Measurements from ENCODE around the gene PAGR1. TPM values are rescaled to one million over a fixed set of nuclear protein-coding genes. Genes with fewer than 3 reads are reported as not detected.

Gene PAGR1
- total and polyA plus RNA-seq, 2 of the 13 experiments (the other 11 are each of a cell fraction or from before 2014, with no cell fraction given): 9.8 to 66.4 TPM

DNA sequence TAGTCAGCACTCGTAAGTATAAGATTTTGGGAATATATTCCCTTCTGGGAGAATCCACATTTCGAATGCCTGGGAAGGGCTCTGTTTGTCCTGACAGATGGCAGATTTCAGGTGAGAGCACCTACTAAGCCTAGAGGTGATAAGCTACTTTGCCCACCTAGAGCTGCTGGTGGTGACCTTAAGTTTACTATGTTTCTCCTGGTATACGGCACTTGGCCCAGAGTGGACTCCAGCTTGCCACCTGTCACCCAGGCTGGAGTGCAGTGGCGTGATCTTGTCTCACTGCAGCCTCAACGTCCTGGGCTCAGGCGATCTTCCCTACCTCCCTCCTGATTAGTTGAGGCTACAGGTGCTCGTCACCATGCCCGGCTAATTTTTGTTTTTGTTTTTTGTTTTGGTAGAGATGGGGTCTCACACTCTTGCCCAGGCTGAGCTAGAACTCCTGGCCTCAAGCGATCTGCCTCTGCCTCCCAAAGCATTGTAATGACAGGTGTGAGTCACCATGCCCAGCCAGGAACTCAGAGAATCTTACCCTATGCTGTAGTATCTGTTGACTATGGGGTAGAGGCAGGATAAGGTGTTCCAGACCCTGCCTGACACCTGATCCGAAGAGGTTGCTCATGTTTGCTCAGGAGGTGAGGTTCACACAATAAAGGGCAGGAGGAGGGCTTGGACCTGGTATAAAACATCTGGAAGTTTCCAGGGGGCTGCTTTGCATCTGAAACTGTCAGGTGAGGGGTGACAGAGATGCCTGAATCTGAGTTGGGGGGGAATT is 38.2 kb upstream of the PAGR1 start, which contains the start of gene ZG16:
ZG16 (plus strand) TSS at position 681 of the 775 bp plus-strand sequence. CDS start 1,011 bp downstream, outside the sequence.
- H3K27me3 ChIP-seq (ENCODE audit: control insufficient read depth in 1 of 2, insufficient read depth in 2 of 2, low read length in 2 of 2): peaks cover 2 to 30% of the 10 kb centered on the region in 2 experiments
- peak; percentile 34 for FAIRE-seq
- H3K27ac ChIP-seq (ENCODE audit: extremely low read length, insufficient read depth, low read length): no peak within 1 kb of the TSS
- no peak within 1 kb of the TSS for H3K9ac ChIP-seq (ENCODE audit: insufficient read depth, low read depth, low read length)
- no peak within 1 kb of the TSS for H2AFZ ChIP-seq (ENCODE audit: low read length)
- no peak for ATAC-seq
- peaks cover 53% of the 10 kb centered on the region for H3K4me1 ChIP-seq (ENCODE audit: insufficient read depth, low read length)
- no peaks in the 10 kb centered on the region for H3K9me3 ChIP-seq (ENCODE audit: low read length)
- H3K79me2 ChIP-seq (ENCODE audit: insufficient read depth, low read length): no peaks in the 10 kb centered on the region
- BruUV-seq (replicated peaks): no TSS peak
- DNase-seq (ENCODE audit: low spot score): no peak
- H3K4me3 ChIP-seq (replicated peaks in 1 of 3; ENCODE audit: insufficient read depth in 1 of 3, low read depth in 2 of 3, low read length in 3 of 3): no peak within 1 kb of the TSS
- WGBS (ENCODE audit: low lambda C conversion rate): 54% methylated on average over 8 of the region's 10 CpGs
- intact Hi-C loops (cut with micrococcal nuclease; ENCODE audit: unreplicated experiment) (no loop called here), in situ Hi-C loops (cut with HindIII; ENCODE audit: extremely low pct_ligation_motif_present, low pct_unique_long_range_greater_than_20kb) (no loop called here)
- ChIA-PET CTCF (ENCODE audit: low intra/inter-chr PET ratio, low total read pairs) (no interaction called here), POLR2A (interaction anchor here (2.8 kb wide), 1 partner anchor 13 kb away, joined by 10 read pairs; the partner anchor contains the start of gene KIF22)
- peak within 1 kb of the TSS; percentile 8; the same call in 1 of the 2 replicates for H3K4me2 ChIP-seq (ENCODE audit: low read depth, low read length)
- TF ChIP-seq ZNF121 (CRISPR knock-in tag; IDR thresholded peaks at IDR 0.05) (0 out of 2 replicates have a peak, but pooled peaks have one; percentile 19), ZNF460 (CRISPR knock-in tag; IDR thresholded peaks at IDR 0.05; ENCODE audit: borderline replicate concordance) (peak; percentile 20; the same call in 1 of the 2 replicates), ZNF589 (CRISPR knock-in tag; conservative IDR thresholded peaks at IDR 0.05) (no peak)
- no peaks in the 10 kb centered on the region for H4K20me1 ChIP-seq (ENCODE audit: insufficient read depth, low read length)
- no peaks in the 10 kb centered on the region for H3K36me3 ChIP-seq (replicated peaks in 1 of 2; ENCODE audit: control insufficient read depth in 1 of 2, insufficient read depth in 2 of 2, low read length in 2 of 2)

- ChIA-PET POLR2A (interaction anchor here (2.8 kb wide), 1 partner anchor 11 kb away, joined by 10 read pairs; the partner anchor contains the start of gene KIF22), CTCF (ENCODE audit: low intra/inter-chr PET ratio, low total read pairs) (no interaction called here)
- Histone ChIP-seq H3K36me3 (replicated peaks in 1 of 2; ENCODE audit: control insufficient read depth in 1 of 2, insufficient read depth in 2 of 2, low read length in 2 of 2) (no peaks in the 10 kb centered on the region), H3K79me2 (ENCODE audit: insufficient read depth, low read length) (no peaks in the 10 kb centered on the region), H3K27ac (ENCODE audit: extremely low read length, insufficient read depth, low read length) (no peak overlapping the region), H2AFZ (ENCODE audit: low read length) (no peak overlapping the region), H3K9me3 (ENCODE audit: low read length) (no peaks in the 10 kb centered on the region), H3K4me1 (ENCODE audit: insufficient read depth, low read length) (peaks cover 51% of the 10 kb centered on the region), H3K9ac (ENCODE audit: insufficient read depth, low read depth, low read length) (no peak overlapping the region), H3K27me3 (ENCODE audit: control insufficient read depth in 1 of 2, insufficient read depth in 2 of 2, low read length in 2 of 2) (peaks cover 2 to 30% of the 10 kb centered on the region in 2 experiments; a peak in 4 of 5 replicates), H3K4me2 (ENCODE audit: low read depth, low read length) (peak overlapping the region; percentile 8; the same call in 1 of the 2 replicates), H4K20me1 (ENCODE audit: insufficient read depth, low read length) (no peaks in the 10 kb centered on the region), H3K4me3 (replicated peaks in 1 of 3; ENCODE audit: insufficient read depth in 1 of 3, low read depth in 2 of 3, low read length in 3 of 3) (no peak overlapping the region)
- FAIRE-seq: peak; percentile 28
- peak; percentile 82 for ATAC-seq
- 5% methylated on average over 10 of the region's 10 CpGs for WGBS (ENCODE audit: low lambda C conversion rate)
- intact Hi-C loops (cut with micrococcal nuclease; ENCODE audit: unreplicated experiment) (no loop called here), in situ Hi-C loops (cut with HindIII; ENCODE audit: extremely low pct_ligation_motif_present, low pct_unique_long_range_greater_than_20kb) (no loop called here)
- DNase-seq (ENCODE audit: low spot score): peak; percentile 81
- no TSS peak for BruUV-seq (replicated peaks)
- TF ChIP-seq DPF2 (CRISPR knock-in tag; IDR thresholded peaks at IDR 0.05; ENCODE audit: borderline replicate concordance, low read depth): 0 out of 2 replicates have a peak, but pooled peaks have one; percentile 7
- TF ChIP-seq, protein P1, sequence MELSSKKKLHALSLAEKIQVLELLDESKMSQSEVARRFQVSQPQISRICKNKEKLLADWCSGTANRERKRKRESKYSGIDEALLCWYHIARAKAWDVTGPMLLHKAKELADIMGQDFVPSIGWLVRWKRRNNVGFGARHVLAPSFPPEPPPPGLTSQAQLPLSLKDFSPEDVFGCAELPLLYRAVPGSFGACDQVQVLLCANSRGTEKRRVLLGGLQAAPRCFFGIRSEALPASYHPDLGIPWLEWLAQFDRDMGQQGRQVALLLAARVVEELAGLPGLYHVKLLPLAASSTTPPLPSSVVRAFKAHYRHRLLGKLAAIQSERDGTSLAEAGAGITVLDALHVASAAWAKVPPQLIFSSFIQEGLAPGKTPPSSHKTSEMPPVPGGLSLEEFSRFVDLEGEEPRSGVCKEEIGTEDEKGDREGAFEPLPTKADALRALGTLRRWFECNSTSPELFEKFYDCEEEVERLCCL (CRISPR knock-in tag; IDR thresholded peaks at IDR 0.05; ENCODE audit: borderline replicate concordance): no peak
- TF ChIP-seq IRF9 (CRISPR knock-in tag; IDR thresholded peaks at IDR 0.05; ENCODE audit: borderline replicate concordance): 0 out of 2 replicates have a peak, but pooled peaks have one; percentile 31
- 0 out of 2 replicates have a peak, but pooled peaks have one; percentile 12 for TF ChIP-seq ZNF605 (CRISPR knock-in tag; IDR thresholded peaks at IDR 0.05)
- TF ChIP-seq ZMYM2 (CRISPR knock-in tag; IDR thresholded peaks at IDR 0.05): 0 out of 2 replicates have a peak, but pooled peaks have one; percentile 29
- no peak for TF ChIP-seq ZBTB3 (CRISPR knock-in tag; IDR thresholded peaks at IDR 0.05; ENCODE audit: borderline replicate concordance, low read depth)
- TF ChIP-seq, protein P2, sequence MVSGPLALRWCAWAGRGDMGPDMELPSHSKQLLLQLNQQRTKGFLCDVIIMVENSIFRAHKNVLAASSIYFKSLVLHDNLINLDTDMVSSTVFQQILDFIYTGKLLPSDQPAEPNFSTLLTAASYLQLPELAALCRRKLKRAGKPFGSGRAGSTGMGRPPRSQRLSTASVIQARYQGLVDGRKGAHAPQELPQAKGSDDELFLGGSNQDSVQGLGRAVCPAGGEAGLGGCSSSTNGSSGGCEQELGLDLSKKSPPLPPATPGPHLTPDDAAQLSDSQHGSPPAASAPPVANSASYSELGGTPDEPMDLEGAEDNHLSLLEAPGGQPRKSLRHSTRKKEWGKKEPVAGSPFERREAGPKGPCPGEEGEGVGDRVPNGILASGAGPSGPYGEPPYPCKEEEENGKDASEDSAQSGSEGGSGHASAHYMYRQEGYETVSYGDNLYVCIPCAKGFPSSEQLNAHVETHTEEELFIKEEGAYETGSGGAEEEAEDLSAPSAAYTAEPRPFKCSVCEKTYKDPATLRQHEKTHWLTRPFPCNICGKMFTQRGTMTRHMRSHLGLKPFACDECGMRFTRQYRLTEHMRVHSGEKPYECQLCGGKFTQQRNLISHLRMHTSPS (CRISPR knock-in tag; IDR thresholded peaks at IDR 0.05; ENCODE audit: low read depth): 0 out of 2 replicates have a peak, but pooled peaks have one; percentile 39
- peak; percentile 38; the same call in 1 of the 2 replicates for TF ChIP-seq LCORL (IDR thresholded peaks at IDR 0.05)
- TF ChIP-seq LCORL (CRISPR knock-in tag; IDR thresholded peaks at IDR 0.05): peak; percentile 71; the same call in 1 of the 2 replicates
Measured at GRCh38 chr16:29779474-29779873, 36.5 kb upstream of the PAGR1 start.

Measured in HepG2 (cell line).